ENCODE data around the gene CEBPZOS.

Gene CEBPZOS

GRCh38 chr2:37196320-37197195, at the start of gene CEBPZOS:
Gene CEBPZOS, plus strand, starts transcription at chr2:37196496. Its CDS starts 3,209 bp downstream, at chr2:37199705.
- DNase-seq, result peak; percentile 77

- DNase-seq, result no peak
Observed at GRCh38 chr2:37148325-37148724, 48.0 kb upstream of the CEBPZOS start.

- no peak for DNase-seq
Observed at GRCh38 chr2:37149626-37150322, 46.5 kb upstream of the CEBPZOS start.

- no peak for DNase-seq
Observed at GRCh38 chr2:37153224-37153623, 43.1 kb upstream of the CEBPZOS start.

- DNase-seq, result no peak
Observed at GRCh38 chr2:37154785-37155184, 41.5 kb upstream of the CEBPZOS start.

- no peak for DNase-seq
Observed at GRCh38 chr2:37156071-37156856, 40.0 kb upstream of the CEBPZOS start.

- peak; percentile 58 for DNase-seq
Observed at GRCh38 chr2:37156857-37157714, 39.2 kb upstream of the CEBPZOS start, which contains the start of gene EIF2AK2. Gene EIF2AK2, minus strand, starts transcription at chr2:37156980. Its CDS starts 9,174 bp downstream, at chr2:37147806.

- DNase-seq, result no peak
Observed at GRCh38 chr2:37164757-37165156, 31.5 kb upstream of the CEBPZOS start.

GRCh38 chr2:37167636-37168180, 28.6 kb upstream of the CEBPZOS start:
- DNase-seq, result no peak

- no peak for DNase-seq
Observed at GRCh38 chr2:37168217-37168981, 27.9 kb upstream of the CEBPZOS start.

GRCh38 chr2:37171624-37171950, 24.7 kb upstream of the CEBPZOS start:
- DNase-seq, result no peak

GRCh38 chr2:37173741-37174140, 22.6 kb upstream of the CEBPZOS start:
- DNase-seq, result no peak

GRCh38 chr2:37180006-37180639, 16.2 kb upstream of the CEBPZOS start:
- no peak for DNase-seq

GRCh38 chr2:37180640-37181039, 15.7 kb upstream of the CEBPZOS start:
- DNase-seq, result no peak

GRCh38 chr2:37181726-37182684, 14.3 kb upstream of the CEBPZOS start:
- DNase-seq, result no peak

GRCh38 chr2:37188570-37188969, 7.7 kb upstream of the CEBPZOS start, which contains the start of gene SULT6B1:
Gene SULT6B1, minus strand, starts transcription at chr2:37188670. Its CDS starts 30 bp downstream, at chr2:37188640.
- no peak for DNase-seq

- peak; percentile 49 for DNase-seq
Observed at GRCh38 chr2:37189452-37190153, 6.7 kb upstream of the CEBPZOS start.

- DNase-seq, result no peak
Observed at GRCh38 chr2:37190290-37190689, 6.0 kb upstream of the CEBPZOS start.

- peak; percentile 5 for DNase-seq
Observed at GRCh38 chr2:37191253-37191652, 5.0 kb upstream of the CEBPZOS start.
